A673 (cell line): ENCODE results near the gene ADARB2.

ENCODE experiments used
- CTCF ChIP-seq: fragments of 300-800, 200-600 bp; sonication (generic); conservative IDR thresholded peaks from 2 replicates; pipeline ENCODE4 v1.5.1; 2017; ENCODE audit warnings: low read depth, mild to moderate bottlenecking, antibody characterized with exemption, low read length, moderate library complexity, mixed read lengths
- EZH2 ChIP-seq: fragments of 200-600 bp; sonication (generic); IDR thresholded peaks from 2 replicates; pipeline ENCODE4 v1.6.1; 2017; ENCODE audit warnings: borderline replicate concordance, low read depth, mild to moderate bottlenecking, mixed read lengths, antibody characterized with exemption, low read length; ENCODE audit not compliant: poor library complexity, severe bottlenecking

GRCh38 chr10:1507436-1507835 lies 229.9 kb downstream of the ADARB2 start:
- TF ChIP-seq CTCF (no peak), EZH2 (no peak)
